OCI-LY7 (cell line): ENCODE data around the gene PGAP2. TPM values are rescaled to one million over a fixed set of nuclear protein-coding genes. Genes with fewer than 3 reads are reported as not detected.

Source experiments
- BruUV-seq: library from RNA; stranded (reverse); fragments of 400-500 nt; replicated peaks from 2 replicates; lab custom pipeline; 2021; lab: Mats Ljungman, UMichigan
- CTCF ChIA-PET: fragments of 300-600 bp; sonication (Branson Sonifier 250); formaldehyde crosslinking; loops from one replicate; lab custom pipeline; 2022; ENCODE audit warnings: antibody characterized with exemption; ENCODE audit not compliant: unreplicated experiment; lab: Charles Lee
- POLR2A ChIA-PET: fragments of 300-600 bp; sonication (Branson Sonifier 250); formaldehyde crosslinking; loops from one replicate; lab custom pipeline; 2022; ENCODE audit warnings: antibody characterized with exemption; lab: Charles Lee
- DNase-seq: peaks from one replicate; pipeline ENCODE4 v3.0.0-alpha.2; 2015; ENCODE audit warnings: low spot score
- H2AFZ ChIP-seq: fragments of 200-600 bp; sonication (generic), shearing (Covaris generic); 2 replicates; pipeline ENCODE4 v1.6.1; 2014; ENCODE audit warnings: mild to moderate bottlenecking, antibody characterized with exemption, low read length, moderate library complexity
- H3K27ac ChIP-seq: fragments of 200-600 bp; sonication (generic); 2 replicates; pipeline ENCODE4 v1.5.1; 2014; ENCODE audit warnings: mixed run types, low read depth, mild to moderate bottlenecking, moderate library complexity, low read length, inconsistent platforms; ENCODE audit not compliant: poor library complexity, severe bottlenecking
- H3K36me3 ChIP-seq: fragments of 200-600 bp; sonication (generic); 2 replicates; pipeline ENCODE4 v1.6.1; 2014; ENCODE audit warnings: mild to moderate bottlenecking, antibody characterized with exemption, low read length, moderate library complexity, mixed read lengths; ENCODE audit not compliant: insufficient read depth
- H3K4me1 ChIP-seq: fragments of 200-600 bp; sonication (generic); 2 replicates; pipeline ENCODE4 v1.5.1; 2014; ENCODE audit warnings: mild to moderate bottlenecking, low read length; ENCODE audit not compliant: insufficient read depth, poor library complexity, severe bottlenecking
- H3K4me2 ChIP-seq: fragments of 200-600 bp; sonication (generic); 2 replicates; pipeline ENCODE4 v1.6.1; 2014; ENCODE audit warnings: mild to moderate bottlenecking, low read length
- H3K4me3 ChIP-seq: fragments of 200-600 bp; sonication (generic); 2 replicates; pipeline ENCODE4 v1.5.1; 2014; ENCODE audit warnings: mild to moderate bottlenecking, low read depth, low read length; ENCODE audit not compliant: poor library complexity, severe bottlenecking
- H3K79me2 ChIP-seq: fragments of 200-600 bp; sonication (generic); 2 replicates; pipeline ENCODE4 v1.6.1; 2016; ENCODE audit warnings: low read depth, mild to moderate bottlenecking, low read length, moderate library complexity, mixed read lengths; ENCODE audit not compliant: insufficient read depth
- H3K9me2 ChIP-seq: fragments of 200-600 bp; sonication (generic); 2 replicates; pipeline ENCODE4 v1.6.1; 2016; ENCODE audit warnings: mild to moderate bottlenecking, low read length, mixed read lengths; ENCODE audit not compliant: insufficient read depth
- H3K9me3 ChIP-seq: fragments of 200-600 bp; sonication (generic); 2 replicates; pipeline ENCODE4 v1.6.1; 2014; ENCODE audit warnings: mild to moderate bottlenecking, mixed run types, low read length, mixed read lengths
- H4K20me1 ChIP-seq: fragments of 200-600 bp; sonication (generic); 2 replicates; pipeline ENCODE4 v1.6.1; 2014; ENCODE audit warnings: mild to moderate bottlenecking, antibody characterized with exemption, low read length, moderate library complexity, mixed read lengths; ENCODE audit not compliant: insufficient read depth
- CTCF ChIP-seq: fragments of 200-600 bp; sonication (generic); conservative IDR thresholded peaks from 2 replicates; pipeline ENCODE4 v1.5.1; 2014; ENCODE audit warnings: mild to moderate bottlenecking, antibody characterized with exemption, low read length, moderate library complexity, mixed read lengths
- EZH2phosphoT487 ChIP-seq: fragments of 200-600 bp; sonication (generic); IDR thresholded peaks from 2 replicates; pipeline ENCODE4 v1.6.1; 2018; ENCODE audit warnings: low read depth, borderline replicate concordance, mild to moderate bottlenecking, mixed run types, antibody characterized with exemption, low read length, moderate library complexity, mixed read lengths
- intact Hi-C: fragments of 100-400 bp; cut with micrococcal nuclease; formaldehyde crosslinking; loops from one replicate; pipeline ENCODE4 v1.10.0; 2022; ENCODE audit not compliant: unreplicated experiment
- total RNA-seq, 2 experiments: library from RNA; depleted of rRNA in 1 of 2; stranded (reverse); fragments of >200 nt in 1 of 2; shearing (Covaris generic) in 1 of 2; gene quantifications; 2 replicates each; pipeline ENCODE4 v1.2.3, GENCODE V29; 2014 to 2022

The PGAP2 gene
- total RNA-seq, 2 experiments from 2014 or later: 23.9 to 44.0 TPM

GRCh38 chr11:3822312-3822711, 14.0 kb downstream of the PGAP2 start:
- Histone ChIP-seq H3K79me2 (no peaks in the 10 kb centered on the region), H3K27ac (no peak overlapping the region), H3K4me2 (no peak overlapping the region), H2AFZ (no peak overlapping the region), H4K20me1 (no peaks in the 10 kb centered on the region), H3K36me3 (peaks cover 34% of the 10 kb centered on the region; the same call in 1 of the 2 replicates), H3K9me3 (no peaks in the 10 kb centered on the region), H3K9me2 (no peaks in the 10 kb centered on the region), H3K4me3 (no peak overlapping the region), H3K4me1 (no peaks in the 10 kb centered on the region)
- no peak for DNase-seq
- intact Hi-C loops: no loop called here
- TF ChIP-seq CTCF: no peak
- no peak for TF ChIP-seq EZH2phosphoT487
- CTCF ChIA-PET: no interaction called here
- BruUV-seq: no TSS peak
- POLR2A ChIA-PET: interaction anchor here (0.5 kb wide), 1 partner anchor 42 kb away, joined by 7 read pairs; no protein-coding TSS in a partner anchor

DNA sequence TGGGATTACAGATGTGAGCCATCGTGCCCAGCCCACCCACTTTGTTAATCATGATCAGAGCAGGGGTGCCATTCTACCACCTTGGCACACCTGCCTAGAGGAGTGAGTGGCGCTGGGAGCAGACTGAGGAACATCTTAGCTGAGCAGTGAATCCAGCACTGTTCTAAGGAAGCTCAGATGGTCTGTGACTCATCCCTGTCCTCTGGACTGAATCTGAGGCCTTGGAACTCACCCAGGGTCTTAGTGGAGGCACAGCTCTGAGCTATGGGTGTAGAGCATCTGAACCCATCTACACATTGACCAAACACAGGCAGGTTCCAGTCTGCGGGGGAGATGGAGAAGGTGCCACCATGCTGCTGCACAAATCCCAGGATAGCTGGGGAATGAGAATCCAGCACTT, 14.9 kb downstream of the PGAP2 start:
- no peaks in the 10 kb centered on the region for H4K20me1 ChIP-seq
- H2AFZ ChIP-seq: no peak overlapping the region
- CTCF ChIA-PET: interaction anchor here (1.0 kb wide), 1 partner anchor 9 kb away, joined by 3 read pairs; no protein-coding TSS in a partner anchor
- H3K27ac ChIP-seq: no peak overlapping the region
- no peaks in the 10 kb centered on the region for H3K79me2 ChIP-seq
- H3K9me3 ChIP-seq: no peaks in the 10 kb centered on the region
- H3K4me3 ChIP-seq: no peak overlapping the region
- POLR2A ChIA-PET: no interaction called here
- no TSS peak for BruUV-seq
- no peaks in the 10 kb centered on the region for H3K4me1 ChIP-seq
- H3K36me3 ChIP-seq: peaks cover 43% of the 10 kb centered on the region; the same call in 1 of the 2 replicates
- TF ChIP-seq EZH2phosphoT487 (no peak), CTCF (no peak)
- intact Hi-C loops: no loop called here
- no peak overlapping the region for H3K4me2 ChIP-seq
- DNase-seq: no peak
- H3K9me2 ChIP-seq: no peaks in the 10 kb centered on the region

GRCh38 chr11:3823762-3824506, 15.6 kb downstream of the PGAP2 start:
- TF ChIP-seq CTCF: no peak
- no peak for TF ChIP-seq EZH2phosphoT487
- H3K9me2 ChIP-seq: no peaks in the 10 kb centered on the region
- DNase-seq: no peak
- no peak overlapping the region for H2AFZ ChIP-seq
- no peaks in the 10 kb centered on the region for H4K20me1 ChIP-seq
- no peaks in the 10 kb centered on the region for H3K79me2 ChIP-seq
- BruUV-seq: no TSS peak
- H3K36me3 ChIP-seq: peaks cover 44% of the 10 kb centered on the region; the same call in 1 of the 2 replicates
- H3K9me3 ChIP-seq: no peaks in the 10 kb centered on the region
- H3K27ac ChIP-seq: no peak overlapping the region
- CTCF ChIA-PET: interaction anchor here (1.0 kb wide), 1 partner anchor 8 kb away, joined by 3 read pairs; no protein-coding TSS in a partner anchor
- H3K4me1 ChIP-seq: no peaks in the 10 kb centered on the region
- no peak overlapping the region for H3K4me3 ChIP-seq
- POLR2A ChIA-PET: no interaction called here
- no peak overlapping the region for H3K4me2 ChIP-seq
- intact Hi-C loops: loop anchor here (1.0 kb wide), 1 partner anchor 17 kb away; no protein-coding TSS in a partner anchor
